HUDEP-2 (cell line): ENCODE results near the gene PSMD11.
A peak's percentile ranks its signal among the peaks of the same experiment; 100 is the strongest.
"Not testable (repeated sequence)": the region's sequence is repeated elsewhere in the genome, so short reads cannot be mapped to it uniquely, and the experiment has no call there.

Source experiments
- DNase-seq, 76 experiments: peaks; one replicate each; lab custom pipeline; 2025; ENCODE audit not compliant: unreplicated experiment in 76 of 76; lab: John Stamatoyannopoulos, UW

PSMD11 gene

DNA sequence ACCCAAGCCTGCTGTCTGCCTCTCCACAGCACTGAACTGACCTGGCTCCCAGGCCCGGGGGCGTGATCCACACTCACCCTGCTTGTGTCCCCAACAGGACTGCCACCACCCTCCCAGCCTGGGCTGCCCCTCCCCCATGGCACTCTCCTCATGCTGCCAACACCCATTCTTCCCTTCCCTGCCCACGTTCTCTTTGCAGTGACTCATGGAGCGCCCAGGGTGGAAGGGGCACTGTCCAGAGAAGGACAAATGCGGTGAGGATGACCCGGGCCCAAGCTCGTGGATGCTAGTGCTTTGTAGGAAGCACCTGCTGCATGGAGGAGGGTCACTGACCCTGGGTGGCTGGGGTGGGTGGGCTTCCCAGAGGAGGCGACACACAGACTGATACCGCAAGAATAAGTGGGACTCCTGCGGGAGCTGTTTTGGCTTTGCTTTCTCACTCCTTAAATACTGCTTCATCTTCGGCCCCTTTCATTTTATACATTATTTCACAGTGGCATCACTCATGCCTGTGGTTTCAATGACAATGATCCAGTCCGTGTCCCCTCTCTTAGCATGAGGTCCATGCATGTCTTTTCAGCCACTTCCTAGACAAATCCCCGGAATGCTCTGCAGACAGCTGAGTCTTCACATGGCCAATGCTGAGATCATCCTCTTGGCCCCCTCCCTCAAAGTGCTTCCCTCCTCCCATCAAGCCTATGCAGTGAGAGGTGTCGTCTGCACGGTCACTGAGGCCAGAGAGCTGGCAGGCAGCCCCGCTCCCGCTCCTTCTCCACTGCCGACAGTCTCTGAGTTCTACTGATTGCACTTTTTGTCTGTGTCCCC is 60.1 kb downstream of the PSMD11 start:
- DNase-seq, result peak in 25 of 76 experiments; percentile 9 to 58 (median 31)

DNA sequence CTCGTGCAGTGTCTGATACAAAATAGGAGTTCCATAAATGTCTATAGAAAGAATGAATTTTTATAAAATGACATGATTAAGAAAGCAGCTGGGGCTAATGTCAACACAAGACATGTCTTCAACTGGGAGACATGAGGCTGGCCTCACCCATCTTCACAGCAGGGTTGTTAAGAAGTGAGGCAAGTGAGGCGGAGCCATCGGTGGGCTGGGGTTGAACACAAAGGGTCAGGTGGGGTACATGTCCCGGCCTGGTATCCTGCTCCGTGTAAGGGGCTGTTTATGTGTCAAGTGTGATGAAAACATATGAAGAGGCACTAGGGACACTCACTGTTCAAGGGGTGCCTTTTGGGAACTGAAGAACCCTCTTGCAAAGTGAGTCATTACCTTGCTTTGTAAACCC is 64.6 kb downstream of the PSMD11 start:
- no peak for DNase-seq

GRCh38 chr17:32510466-32510865 is 66.2 kb downstream of the PSMD11 start:
- DNase-seq, result no peak

DNA sequence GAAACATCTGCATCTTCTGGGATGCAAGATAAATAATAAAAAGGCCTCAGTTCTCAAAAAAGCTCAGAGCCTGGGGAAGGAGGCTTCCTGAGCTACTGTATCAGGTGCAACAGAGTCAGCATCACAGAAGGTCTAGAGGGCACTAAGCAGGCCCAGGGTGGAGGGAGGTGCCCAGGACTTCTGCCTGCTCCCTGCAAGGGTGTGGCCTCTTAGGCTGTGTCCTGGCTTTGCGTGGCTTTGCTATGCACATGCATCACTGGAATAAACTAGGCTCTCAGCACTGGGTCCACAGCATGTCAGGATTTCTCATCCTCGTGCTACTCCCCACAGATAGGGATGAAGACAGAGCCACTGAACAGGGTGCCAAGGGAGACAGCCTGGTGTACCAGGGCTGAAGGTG is 68.0 kb downstream of the PSMD11 start:
- DNase-seq, result no peak

- no peak for DNase-seq
These were observed 69.3 kb downstream of the PSMD11 start for GRCh38 chr17:32513579-32513978.

GRCh38 chr17:32514606-32515005 is 70.3 kb downstream of the PSMD11 start:
- no peak for DNase-seq

DNA sequence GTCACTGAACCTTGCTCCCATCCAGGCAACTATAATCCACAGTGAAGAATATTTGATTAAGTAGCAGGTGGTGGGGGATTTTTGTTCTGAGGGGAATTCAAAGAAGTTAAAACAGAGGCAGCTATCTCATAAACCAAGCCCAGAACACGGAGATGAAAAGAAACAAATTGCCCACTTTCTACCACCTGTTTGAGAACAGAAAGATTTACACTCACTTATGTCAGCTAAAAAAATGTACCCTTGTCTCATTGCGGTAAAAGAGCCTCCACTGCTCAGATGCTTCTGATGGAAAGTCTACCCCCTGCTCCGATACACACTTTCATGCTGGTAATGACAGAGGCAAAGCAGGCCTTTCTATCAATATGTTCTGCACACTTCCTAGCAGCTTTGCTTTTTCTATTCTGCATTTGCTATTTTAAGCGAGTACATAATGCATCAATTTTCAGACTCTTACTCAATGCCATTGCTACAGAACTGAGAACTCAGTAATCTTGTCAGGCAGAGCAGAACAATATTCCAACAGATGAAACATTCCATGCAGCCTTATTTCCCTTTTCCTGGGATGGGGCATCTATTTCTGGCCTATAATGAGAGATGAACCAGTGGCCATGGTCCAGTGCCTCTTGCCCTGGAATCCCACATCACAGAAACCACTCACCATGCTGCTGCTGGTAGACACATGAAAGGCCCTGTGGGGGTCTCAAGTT is 71.5 kb downstream of the PSMD11 start:
- DNase-seq, result no peak

DNA sequence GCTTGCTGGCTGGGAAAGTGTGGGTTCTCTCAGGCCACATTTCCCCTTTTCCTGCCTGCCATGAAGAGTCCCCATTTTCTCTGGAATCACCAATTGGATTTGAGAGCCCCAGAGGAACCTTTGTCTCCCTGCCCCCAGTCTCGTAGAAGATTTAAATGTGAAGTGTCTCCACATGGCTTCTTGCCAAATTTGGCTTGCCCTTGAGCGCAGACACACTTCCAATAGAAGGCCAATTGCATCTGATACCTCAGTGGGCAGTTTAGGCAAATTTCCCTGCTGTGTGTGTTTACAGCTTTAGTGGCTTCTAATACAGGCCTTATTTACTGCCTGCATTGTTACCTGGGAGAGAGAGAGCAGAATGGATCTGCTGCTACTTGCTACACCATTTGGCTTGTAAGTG is 72.1 kb downstream of the PSMD11 start:
- DNase-seq, result no peak

- no peak for DNase-seq
These were observed 72.8 kb downstream of the PSMD11 start for GRCh38 chr17:32516940-32517701.

DNA sequence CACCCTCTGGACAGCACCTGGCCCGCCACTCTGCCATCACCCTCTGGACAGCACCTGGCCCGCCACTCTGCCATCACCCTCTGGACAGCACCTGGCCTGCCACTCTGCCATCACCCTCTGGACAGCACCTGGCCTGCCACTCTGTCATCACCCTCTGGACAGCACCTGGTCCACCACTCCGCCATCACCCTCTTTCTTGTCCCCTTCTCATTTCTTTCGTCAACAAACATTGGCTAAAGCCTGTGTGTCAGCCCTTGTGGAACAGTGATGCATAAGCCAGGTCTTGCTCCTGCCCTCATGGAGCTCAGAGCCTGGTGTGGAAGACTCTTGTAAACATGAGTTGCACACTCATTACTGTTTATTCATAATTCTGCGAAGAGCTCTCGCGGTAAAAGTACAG is 73.7 kb downstream of the PSMD11 start:
- DNase-seq, result no peak

DNA sequence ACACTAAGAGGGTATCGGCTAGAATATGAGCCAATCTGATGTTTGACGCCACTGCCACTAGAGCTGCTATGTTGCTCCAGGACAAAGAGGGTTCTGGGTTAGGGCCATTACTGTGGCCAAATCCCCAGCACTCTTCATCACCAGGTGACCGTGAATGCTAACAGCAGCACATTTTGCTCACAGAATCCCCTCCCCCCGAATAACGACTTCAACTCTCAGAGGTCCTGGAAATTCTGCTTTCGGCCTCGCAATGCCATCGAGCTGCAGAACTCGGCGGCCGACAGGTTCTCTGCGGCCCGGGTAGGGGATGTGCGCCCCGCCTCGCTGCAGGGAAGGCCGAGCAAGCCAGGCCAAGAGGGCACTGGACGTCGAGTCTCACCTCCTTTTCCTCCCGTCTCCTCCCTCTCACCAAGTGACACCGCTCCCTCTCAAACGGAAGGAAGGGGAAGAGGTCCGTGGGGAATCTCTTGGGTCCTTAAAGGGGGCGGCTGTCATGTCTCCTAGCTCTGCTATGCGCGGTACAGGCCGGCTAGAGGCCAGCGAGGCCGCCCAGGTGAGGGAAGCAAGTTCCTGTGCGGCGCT is 74.4 kb downstream of the PSMD11 start:
- DNase-seq, result no peak

DNA sequence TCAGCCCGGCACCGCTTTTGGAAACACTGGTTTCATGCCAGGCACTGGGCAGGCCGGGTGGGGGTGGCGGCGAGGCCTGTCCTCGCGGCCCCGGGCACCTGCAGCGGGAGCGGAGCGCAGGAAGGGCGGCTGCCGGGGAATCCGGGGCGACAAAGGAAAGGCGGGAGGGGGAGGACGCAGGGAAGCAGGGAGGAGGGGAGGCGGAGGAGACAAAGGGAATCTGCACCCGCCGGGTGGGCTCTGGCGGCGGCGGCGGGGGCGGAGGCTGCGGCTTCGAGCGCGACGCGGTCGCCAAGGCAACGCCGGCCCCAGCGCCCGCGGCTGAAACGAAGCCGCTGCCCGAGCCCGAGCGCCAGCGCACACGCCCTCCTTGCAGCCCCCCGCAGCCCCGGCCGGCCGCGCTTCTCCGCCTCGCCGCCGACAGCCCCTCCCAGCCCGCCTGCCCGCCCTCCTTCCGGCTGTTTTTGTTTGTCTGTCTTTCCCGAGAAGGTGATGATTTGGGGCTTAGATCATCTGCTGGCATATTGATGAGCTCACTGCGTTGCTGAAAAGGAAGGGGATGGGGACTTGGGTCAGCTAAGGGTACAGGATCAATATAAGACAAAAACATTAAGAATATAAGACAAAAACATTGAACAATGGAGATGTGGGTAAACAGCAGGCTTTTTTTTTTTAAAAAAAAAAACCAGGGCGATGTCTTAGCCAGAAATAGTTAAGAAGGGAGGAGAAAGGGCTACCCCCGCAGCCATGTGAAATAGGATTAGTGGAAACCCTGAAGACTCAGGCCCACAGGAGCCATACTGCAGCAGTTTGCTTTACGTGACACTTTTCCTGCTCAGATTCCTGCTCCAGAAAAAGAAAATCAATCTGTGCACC is 75.2 kb downstream of the PSMD11 start:
- DNase-seq, result peak in 36 of 76 experiments; percentile 4 to 61 (median 28)

- DNase-seq, result no peak
These were observed 75.9 kb downstream of the PSMD11 start for GRCh38 chr17:32520104-32520701.

DNA sequence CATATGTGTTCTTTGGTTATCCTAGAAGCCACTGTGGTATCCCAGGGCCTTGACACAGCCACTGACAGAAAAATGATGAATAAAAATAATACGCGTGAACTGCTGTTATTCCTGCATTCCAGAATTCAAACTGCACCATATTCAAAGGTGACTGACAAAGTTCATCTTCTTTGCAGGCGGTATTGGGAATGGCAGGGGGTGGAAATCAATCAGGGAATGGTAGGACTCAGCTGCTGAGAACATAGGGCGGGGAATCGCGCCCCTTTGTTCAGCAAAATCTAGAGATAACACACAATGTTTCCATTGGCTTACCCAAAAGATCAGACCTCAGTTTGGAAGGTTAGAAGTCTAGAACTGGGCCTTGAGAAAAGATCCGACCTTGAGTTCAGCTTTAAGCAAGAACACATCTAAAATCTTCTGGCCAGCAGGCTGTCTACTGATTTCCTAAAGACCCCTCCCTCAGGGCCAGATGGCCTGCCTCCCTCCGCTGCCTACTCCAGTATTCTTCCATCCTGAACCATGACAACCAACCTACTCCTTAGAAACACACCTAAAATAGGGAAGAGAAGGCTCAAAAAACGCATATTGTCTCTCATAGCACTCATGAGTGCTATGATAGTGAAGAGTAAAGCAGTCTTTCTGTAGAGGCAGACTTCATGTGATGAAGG is 76.6 kb downstream of the PSMD11 start:
- no peak for DNase-seq

DNA sequence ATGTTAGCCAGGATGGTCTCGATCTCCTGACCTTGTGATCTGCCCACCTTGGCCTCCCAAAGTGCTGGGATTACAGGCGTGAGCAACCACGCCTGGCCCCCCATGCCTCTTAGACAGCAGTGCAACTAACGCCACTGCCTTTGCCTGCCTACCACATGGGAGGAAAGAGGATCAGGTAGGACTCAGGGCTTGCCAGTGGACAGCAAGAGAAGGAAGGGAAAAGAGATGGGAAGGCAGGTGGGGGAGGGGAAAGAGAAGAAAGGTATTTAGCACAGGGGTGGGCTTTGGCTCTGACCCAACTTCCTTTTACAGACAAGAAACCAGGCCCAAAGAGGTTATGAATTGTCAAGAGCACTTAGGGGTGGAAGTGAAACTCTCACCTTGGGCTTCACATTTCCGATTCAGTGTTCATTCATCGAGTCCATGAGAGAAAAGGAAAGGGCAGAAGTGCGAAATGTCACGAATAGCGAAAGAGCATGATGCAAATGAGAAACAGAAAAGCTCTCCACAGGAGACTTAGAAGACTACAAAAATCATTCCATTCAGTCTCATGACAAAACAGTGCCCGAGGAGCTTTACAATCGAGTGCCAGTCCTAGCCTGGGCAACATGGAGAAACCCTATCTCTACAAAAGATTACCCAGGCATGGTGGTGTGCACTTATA is 78.8 kb downstream of the PSMD11 start:
- no peak for DNase-seq

DNA sequence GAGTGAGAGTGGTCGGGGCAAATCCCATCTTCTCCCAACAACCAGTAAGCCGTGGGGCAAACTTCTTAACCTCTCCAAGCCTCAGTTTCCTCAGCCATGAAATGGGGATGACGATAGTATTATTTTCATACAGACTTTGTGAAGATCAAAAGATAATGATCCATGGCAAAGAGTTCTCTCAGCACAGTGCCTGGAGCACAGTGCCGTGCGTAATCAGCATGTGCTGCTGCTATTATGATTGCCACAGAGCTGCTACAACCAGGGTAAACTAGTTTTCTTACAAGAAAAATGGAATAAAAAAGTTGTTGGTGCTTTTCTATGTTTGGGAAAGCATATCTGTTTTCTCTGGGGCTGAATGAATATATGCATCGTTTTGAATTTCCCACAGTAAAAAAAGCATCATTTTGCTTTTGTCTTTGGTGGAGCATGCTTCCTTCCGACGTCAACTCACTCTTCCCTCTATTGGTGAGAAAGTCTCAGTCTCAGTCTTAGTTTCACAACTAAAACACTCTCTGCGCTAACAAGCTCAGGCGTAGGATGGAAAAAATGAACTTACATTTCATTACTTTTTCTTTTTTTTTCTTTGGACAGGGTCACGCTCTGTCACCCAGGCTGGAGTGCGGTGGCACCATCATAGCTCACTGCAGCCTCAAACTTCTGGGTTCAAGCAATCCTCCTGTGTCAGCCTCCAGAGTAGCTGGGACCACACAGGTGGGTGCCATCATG is 79.7 kb downstream of the PSMD11 start:
- no peak for DNase-seq

- DNase-seq, result not testable (repeated sequence)
These were observed 80.2 kb downstream of the PSMD11 start for GRCh38 chr17:32524553-32524880.

DNA sequence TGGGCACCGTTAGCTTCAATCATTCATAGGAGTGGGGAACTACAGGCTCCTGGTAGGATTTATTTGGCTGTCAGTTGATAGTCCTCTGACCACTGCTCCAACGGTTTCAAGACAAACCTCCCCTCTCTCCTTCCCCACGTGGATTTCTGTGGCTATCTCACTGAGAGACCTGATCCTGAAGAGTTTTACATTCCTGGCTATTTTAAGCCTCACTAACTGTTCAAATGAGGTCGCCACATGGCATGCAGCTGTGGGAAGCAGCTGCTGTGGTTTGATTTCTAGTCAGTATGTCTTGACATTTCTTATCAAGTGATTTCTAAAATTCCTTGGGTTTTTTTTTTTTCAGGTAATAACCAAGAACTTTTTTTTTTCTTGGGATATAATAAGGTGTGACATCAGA is 80.8 kb downstream of the PSMD11 start:
- no peak for DNase-seq
